K562 (cell line): ENCODE data around the gene NBEAL2. TPM values are rescaled to one million over a fixed set of nuclear protein-coding genes. Genes with fewer than 3 reads are reported as not detected.

Experiments used
- BRD9 ChIP-seq: fragments of 450-650 bp; IDR thresholded peaks from 2 replicates; pipeline ENCODE4 v1.6.1; 2018; ENCODE audit warnings: low read depth; ENCODE audit not compliant: partially characterized antibody
- CHAMP1 ChIP-seq: fragments of 450-650 bp; IDR thresholded peaks from 2 replicates; pipeline ENCODE4 v1.6.1; 2016; ENCODE audit warnings: mild to moderate bottlenecking
- CXXC5 ChIP-seq: fragments of 250-450 bp; sonication (Bioruptor Pico); IDR thresholded peaks from 2 replicates; pipeline ENCODE4 v1.8.0; 2022; ENCODE audit warnings: inconsistent platforms, mild to moderate bottlenecking, moderate library complexity
- FOSL1 ChIP-seq: fragments of 200-800 bp; sonication (Bioruptor generic); conservative IDR thresholded peaks from 2 replicates; pipeline ENCODE4 v1.6.1; 2016; ENCODE audit warnings: missing genetic modification characterization, missing compliant biosample characterization
- FOXM1 ChIP-seq, 2 experiments: fragments of 450-650 bp in 1 of 2; sonication (generic) in 1 of 2; formaldehyde crosslinking in 1 of 2; IDR thresholded peaks; 2 replicates each; pipeline versions ENCODE4 v1.6.1 to v1.9.0; 2017 to 2022; ENCODE audit warnings: low read depth in 2 of 2, mild to moderate bottlenecking in 2 of 2, missing genetic modification reagents in 1 of 2, moderate library complexity in 1 of 2
- GTF2F1 ChIP-seq: IDR thresholded peaks from 2 replicates; pipeline ENCODE4 v1.6.1; 2011; ENCODE audit warnings: low read depth, low read length, improper control_type of control experiment
- HCFC1 ChIP-seq: IDR thresholded peaks from 2 replicates; pipeline ENCODE4 v1.6.1; 2012; ENCODE audit warnings: low read depth, low read length, improper control_type of control experiment
- HEY1 ChIP-seq: fragments of 250-450 bp; sonication (Bioruptor Pico); IDR thresholded peaks from 2 replicates; pipeline ENCODE4 v1.5.0; 2020; ENCODE audit warnings: mild to moderate bottlenecking, moderate library complexity, borderline replicate concordance
- KAT7 ChIP-seq: sonication (generic); formaldehyde crosslinking; IDR thresholded peaks from 2 replicates; pipeline ENCODE4 v1.8.0; 2022; ENCODE audit warnings: missing genetic modification reagents, mild to moderate bottlenecking, borderline replicate concordance
- NFE2L1 ChIP-seq: fragments of 450-650 bp; IDR thresholded peaks from 2 replicates; pipeline ENCODE4 v1.6.1; 2016; ENCODE audit warnings: missing genetic modification characterization, low read depth, mild to moderate bottlenecking, missing compliant biosample characterization, moderate library complexity, borderline replicate concordance
- NFIC ChIP-seq: fragments of 450-650 bp; IDR thresholded peaks from 2 replicates; pipeline ENCODE4 v1.6.1; 2017; ENCODE audit warnings: mild to moderate bottlenecking, inconsistent platforms
- SMC3 ChIP-seq: conservative IDR thresholded peaks from 2 replicates; pipeline ENCODE4 v1.6.1; 2011; ENCODE audit warnings: low read depth, low read length, improper control_type of control experiment; ENCODE audit not compliant: insufficient read depth
- TBP ChIP-seq: optimal IDR thresholded peaks from 2 replicates; pipeline ENCODE3; 2011; ENCODE audit warnings: low read depth, low read length, improper control_type of control experiment
- TCFL5 ChIP-seq: fragments of 250-450 bp; sonication (Bioruptor Pico); conservative IDR thresholded peaks from 2 replicates; pipeline ENCODE4 v1.6.1; 2021; ENCODE audit warnings: mild to moderate bottlenecking, moderate library complexity, matching md5 sums
- ZBTB2 ChIP-seq: fragments of 450-650 bp; IDR thresholded peaks from 2 replicates; pipeline ENCODE4 v1.6.1; 2016; ENCODE audit warnings: antibody characterized with exemption
- ZKSCAN1 ChIP-seq: fragments of 150-350 bp; IDR thresholded peaks from 2 replicates; pipeline ENCODE4 v1.6.1; 2016; ENCODE audit warnings: low read depth, low read length
- ZNF24 ChIP-seq: fragments of 450-650 bp; IDR thresholded peaks from 2 replicates; pipeline ENCODE4 v1.6.1; 2016
- ZNF282 ChIP-seq: sonication (generic); formaldehyde crosslinking; IDR thresholded peaks from 2 replicates; pipeline ENCODE4 v1.8.1; 2023; ENCODE audit warnings: missing genetic modification reagents
- polyA plus RNA-seq, 8 experiments: library from polyadenylated mRNA; depleted of rRNA in 4 of 8; stranded (reverse) in 5 of 8; unstranded in 3 of 8; fragments of >200 nt; fragmentation: Nextera tagmentation in 2 of 8; fragmentation: Illumina TruSeq in 1 of 8; extraction: Ambion mirVana in 2 of 8; extraction: Trizol in 1 of 8; gene quantifications; 2 replicates each; pipeline versions ENCODE4 v1.2.1 to v1.2.3, GENCODE V29; 2011 to 2014; ENCODE audit warnings: inconsistent platforms in 1 of 8, missing spikeins in 1 of 8
- total RNA-seq, 7 experiments: library from RNA; depleted of rRNA in 6 of 7; stranded (reverse); fragments of >200 nt in 6 of 7; fragmentation: Illumina TruSeq in 2 of 7; extraction: Trizol in 2 of 7; gene quantifications; 2 replicates each; pipeline versions ENCODE4 v1.2.1 to v1.2.3, GENCODE V29; 2011 to 2021; ENCODE audit warnings: low replicate concordance in 1 of 7
- TF ChIP-seq, protein P1 (sequence below): fragments of 250-450 bp; sonication (Bioruptor Pico); IDR thresholded peaks from 2 replicates; pipeline ENCODE4 v1.5.0; 2022; ENCODE audit warnings: mild to moderate bottlenecking
- TF ChIP-seq, protein P2 (sequence below): fragments of 250-450 bp; sonication (Bioruptor Pico); IDR thresholded peaks from 2 replicates; pipeline ENCODE4 v1.8.0; 2021; ENCODE audit warnings: moderate library complexity, mild to moderate bottlenecking, inconsistent platforms

Gene NBEAL2
- total and polyA plus RNA-seq, 9 of the 15 experiments (the other 6 are each of a cell fraction or from before 2014, with no cell fraction given), result 0.06 to 114 (median 29.6) TPM

GRCh38 chr3:46978985-46979944, at the start of gene NBEAL2 (continued):
- peak; percentile 89 for TF ChIP-seq TBP
- TF ChIP-seq FOXM1 (IDR thresholded peaks at IDR 0.05; ENCODE audit: low read depth), result no peak
- no peak for TF ChIP-seq FOXM1 (CRISPR knock-in tag; IDR thresholded peaks at IDR 0.05; ENCODE audit: low read depth)
- no peak for TF ChIP-seq ZKSCAN1
- peak; percentile 89 for TF ChIP-seq CXXC5 (CRISPR knock-in tag)
- TF ChIP-seq ZBTB2, result peak; percentile 65; the same call in 1 of the 2 replicates
- TF ChIP-seq HEY1, result no peak
- TF ChIP-seq FOSL1 (tag), result peak; percentile 59
- no peak for TF ChIP-seq NFE2L1 (tag)
- TF ChIP-seq, protein P1, sequence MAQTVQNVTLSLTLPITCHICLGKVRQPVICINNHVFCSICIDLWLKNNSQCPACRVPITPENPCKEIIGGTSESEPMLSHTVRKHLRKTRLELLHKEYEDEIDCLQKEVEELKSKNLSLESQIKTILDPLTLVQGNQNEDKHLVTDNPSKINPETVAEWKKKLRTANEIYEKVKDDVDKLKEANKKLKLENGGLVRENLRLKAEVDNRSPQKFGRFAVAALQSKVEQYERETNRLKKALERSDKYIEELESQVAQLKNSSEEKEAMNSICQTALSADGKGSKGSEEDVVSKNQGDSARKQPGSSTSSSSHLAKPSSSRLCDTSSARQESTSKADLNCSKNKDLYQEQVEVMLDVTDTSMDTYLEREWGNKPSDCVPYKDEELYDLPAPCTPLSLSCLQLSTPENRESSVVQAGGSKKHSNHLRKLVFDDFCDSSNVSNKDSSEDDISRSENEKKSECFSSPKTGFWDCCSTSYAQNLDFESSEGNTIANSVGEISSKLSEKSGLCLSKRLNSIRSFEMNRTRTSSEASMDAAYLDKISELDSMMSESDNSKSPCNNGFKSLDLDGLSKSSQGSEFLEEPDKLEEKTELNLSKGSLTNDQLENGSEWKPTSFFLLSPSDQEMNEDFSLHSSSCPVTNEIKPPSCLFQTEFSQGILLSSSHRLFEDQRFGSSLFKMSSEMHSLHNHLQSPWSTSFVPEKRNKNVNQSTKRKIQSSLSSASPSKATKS (CRISPR knock-in tag), result no peak
- TF ChIP-seq BRD9, result no peak
- peak; percentile 10; the same call in 1 of the 2 replicates for TF ChIP-seq HCFC1
- TF ChIP-seq TCFL5 (CRISPR knock-in tag), result no peak
- TF ChIP-seq CHAMP1, result no peak
- TF ChIP-seq, protein P2, sequence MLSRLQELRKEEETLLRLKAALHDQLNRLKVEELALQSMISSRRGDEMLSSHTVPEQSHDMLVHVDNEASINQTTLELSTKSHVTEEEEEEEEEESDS (CRISPR knock-in tag), result no peak
- TF ChIP-seq NFIC, result no peak
- TF ChIP-seq SMC3, result no peak
- TF ChIP-seq ZNF282 (CRISPR knock-in tag), result no peak
- TF ChIP-seq KAT7 (CRISPR knock-in tag), result peak; percentile 56; the same call in 1 of the 2 replicates
- TF ChIP-seq ZNF24, result peak; percentile 42; the same call in 1 of the 2 replicates
- peak; percentile 59; the same call in 1 of the 2 replicates for TF ChIP-seq GTF2F1
